SJCRH30 (cell line): ENCODE data around the gene LARP4. TPM values are rescaled to one million over a fixed set of nuclear protein-coding genes. Genes with fewer than 3 reads are reported as not detected.
"Not testable (repeated sequence)": the region's sequence is repeated elsewhere in the genome, so short reads cannot be mapped to it uniquely, and the experiment has no call there.

Experiments used
- DNase-seq, 2 experiments: peaks; one replicate each; pipeline ENCODE4 v3.0.0-alpha.2; 2015 to 2020
- H3K27ac ChIP-seq: fragments of 250-450 bp; sonication (Bioruptor Pico); 2 replicates; pipeline ENCODE4 v1.5.1; 2020; ENCODE audit warnings: mild to moderate bottlenecking, moderate library complexity
- H3K27me3 ChIP-seq: fragments of 250-450 bp; sonication (Bioruptor Pico); 2 replicates; pipeline ENCODE4 v1.5.1; 2020; ENCODE audit warnings: mild to moderate bottlenecking, moderate library complexity
- H3K36me3 ChIP-seq: fragments of 250-450 bp; sonication (Bioruptor Pico); 2 replicates; pipeline ENCODE4 v1.5.1; 2020; ENCODE audit warnings: mild to moderate bottlenecking, moderate library complexity
- H3K4me1 ChIP-seq: fragments of 250-450 bp; sonication (Bioruptor Pico); 2 replicates; pipeline ENCODE4 v1.5.1; 2020; ENCODE audit warnings: mild to moderate bottlenecking, moderate library complexity
- H3K4me3 ChIP-seq: fragments of 250-450 bp; sonication (Bioruptor Pico); 2 replicates; pipeline ENCODE4 v1.5.1; 2020; ENCODE audit warnings: mild to moderate bottlenecking, moderate library complexity
- H3K9me3 ChIP-seq: fragments of 250-450 bp; sonication (Bioruptor Pico); replicated peaks from 2 replicates; pipeline ENCODE4 v1.5.1; 2020; ENCODE audit warnings: mild to moderate bottlenecking, moderate library complexity
- total RNA-seq: library from RNA; depleted of rRNA; stranded (reverse); fragments of >200 nt; shearing (Covaris generic); gene quantifications from 2 replicates; pipeline ENCODE4 v1.2.3, GENCODE V29; 2014

The LARP4 gene
- total RNA-seq, 1 experiment from 2014 or later, result 77.9 TPM

DNA sequence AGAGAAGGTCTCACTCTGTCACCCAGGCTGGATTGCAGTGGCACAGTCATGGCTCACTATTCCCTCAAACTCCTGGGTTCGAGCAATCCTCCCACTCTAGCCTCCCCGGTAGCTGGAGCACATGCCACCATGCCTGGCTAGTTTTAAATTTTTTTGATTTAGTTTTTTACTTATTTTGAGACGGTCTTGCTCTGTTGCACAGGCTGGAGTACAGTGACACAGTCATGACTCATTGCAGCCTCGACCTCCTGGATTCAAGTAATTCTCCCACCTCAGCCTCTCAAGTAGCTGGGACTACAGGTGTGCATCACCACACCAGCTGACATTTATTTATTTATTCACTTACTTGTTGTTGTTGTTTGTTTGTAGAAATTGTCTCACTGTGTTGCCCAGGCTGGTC lies 81.9 kb downstream of the LARP4 start:
- H3K27me3 ChIP-seq, result no peaks in the 10 kb centered on the region
- H3K9me3 ChIP-seq, result no peaks in the 10 kb centered on the region
- no peak overlapping the region for H3K27ac ChIP-seq
- H3K4me1 ChIP-seq, result no peaks in the 10 kb centered on the region
- no peak for DNase-seq
- no peak overlapping the region for H3K4me3 ChIP-seq
- peaks cover 5% of the 10 kb centered on the region for H3K36me3 ChIP-seq

DNA sequence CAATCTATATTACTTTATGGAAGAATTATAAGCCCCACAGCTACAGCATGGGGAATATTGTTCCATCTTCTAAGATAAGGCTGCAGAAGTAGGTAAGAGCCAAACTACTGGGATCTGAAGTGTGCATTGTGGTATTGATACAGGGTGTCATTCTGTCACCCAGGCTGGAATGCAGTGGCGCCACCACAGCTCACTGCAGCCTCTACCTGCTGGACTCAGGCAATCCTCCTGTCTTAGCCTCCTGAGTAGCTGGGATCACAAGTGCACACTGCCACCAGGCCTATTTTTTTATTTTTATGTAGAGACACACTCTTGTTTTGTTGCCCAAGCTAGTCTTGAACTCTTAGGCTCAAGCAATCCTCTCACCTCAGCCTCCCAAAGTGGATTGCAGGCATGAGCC lies 82.8 kb downstream of the LARP4 start:
- DNase-seq, result no peak
- H3K4me3 ChIP-seq, result no peak overlapping the region
- H3K27ac ChIP-seq, result no peak overlapping the region
- no peaks in the 10 kb centered on the region for H3K27me3 ChIP-seq
- H3K9me3 ChIP-seq, result no peaks in the 10 kb centered on the region
- no peaks in the 10 kb centered on the region for H3K4me1 ChIP-seq
- H3K36me3 ChIP-seq, result peaks cover 5% of the 10 kb centered on the region; the same call in 1 of the 2 replicates

DNA sequence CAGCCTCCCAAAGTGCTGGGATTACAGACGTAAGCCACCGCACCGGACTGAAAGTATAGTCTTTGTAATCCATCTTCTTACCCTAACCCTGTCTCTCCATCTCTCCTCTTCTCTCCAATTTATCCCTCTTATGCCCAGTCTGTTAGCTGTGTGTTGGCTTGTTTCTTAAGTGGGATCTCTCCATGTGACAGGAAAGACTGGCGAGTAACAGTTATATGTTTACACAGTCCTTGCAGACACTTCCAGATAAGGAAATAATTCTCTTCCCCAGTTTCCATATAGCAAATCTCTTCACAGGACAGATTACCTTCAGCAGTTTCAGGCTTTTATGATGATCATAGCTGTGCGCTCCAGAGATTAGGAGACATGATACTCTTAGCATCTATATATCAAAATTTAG lies 88.1 kb downstream of the LARP4 start:
- Histone ChIP-seq H3K27me3 (no peaks in the 10 kb centered on the region), H3K9me3 (peaks cover 19% of the 10 kb centered on the region), H3K4me1 (no peaks in the 10 kb centered on the region), H3K27ac (no peak overlapping the region), H3K4me3 (no peak overlapping the region), H3K36me3 (no peaks in the 10 kb centered on the region)
- DNase-seq, result no peak

DNA sequence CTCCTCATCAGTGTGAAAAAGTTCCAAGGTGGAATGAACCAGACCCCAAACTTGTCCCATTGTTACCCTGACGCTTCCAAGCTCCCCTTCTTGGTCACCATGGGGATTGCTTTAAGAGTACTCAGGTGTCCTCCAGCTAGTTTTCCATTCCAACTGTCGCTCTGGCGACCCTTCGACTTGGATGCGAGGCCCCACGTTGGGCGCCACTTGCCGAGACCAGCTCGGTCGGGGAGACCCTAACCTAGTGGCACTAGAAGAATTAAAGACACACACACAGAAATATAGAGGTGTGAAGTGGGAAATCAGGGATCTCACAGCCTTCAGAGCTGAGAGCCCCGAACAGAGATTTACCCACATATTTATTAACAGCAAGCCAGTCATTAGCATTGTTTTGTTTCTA lies 97.4 kb downstream of the LARP4 start:
- not testable (repeated sequence) for H3K27me3 ChIP-seq, H3K4me3 ChIP-seq
- DNase-seq, result peak in 1 of 2 experiments; percentile 22

DNA sequence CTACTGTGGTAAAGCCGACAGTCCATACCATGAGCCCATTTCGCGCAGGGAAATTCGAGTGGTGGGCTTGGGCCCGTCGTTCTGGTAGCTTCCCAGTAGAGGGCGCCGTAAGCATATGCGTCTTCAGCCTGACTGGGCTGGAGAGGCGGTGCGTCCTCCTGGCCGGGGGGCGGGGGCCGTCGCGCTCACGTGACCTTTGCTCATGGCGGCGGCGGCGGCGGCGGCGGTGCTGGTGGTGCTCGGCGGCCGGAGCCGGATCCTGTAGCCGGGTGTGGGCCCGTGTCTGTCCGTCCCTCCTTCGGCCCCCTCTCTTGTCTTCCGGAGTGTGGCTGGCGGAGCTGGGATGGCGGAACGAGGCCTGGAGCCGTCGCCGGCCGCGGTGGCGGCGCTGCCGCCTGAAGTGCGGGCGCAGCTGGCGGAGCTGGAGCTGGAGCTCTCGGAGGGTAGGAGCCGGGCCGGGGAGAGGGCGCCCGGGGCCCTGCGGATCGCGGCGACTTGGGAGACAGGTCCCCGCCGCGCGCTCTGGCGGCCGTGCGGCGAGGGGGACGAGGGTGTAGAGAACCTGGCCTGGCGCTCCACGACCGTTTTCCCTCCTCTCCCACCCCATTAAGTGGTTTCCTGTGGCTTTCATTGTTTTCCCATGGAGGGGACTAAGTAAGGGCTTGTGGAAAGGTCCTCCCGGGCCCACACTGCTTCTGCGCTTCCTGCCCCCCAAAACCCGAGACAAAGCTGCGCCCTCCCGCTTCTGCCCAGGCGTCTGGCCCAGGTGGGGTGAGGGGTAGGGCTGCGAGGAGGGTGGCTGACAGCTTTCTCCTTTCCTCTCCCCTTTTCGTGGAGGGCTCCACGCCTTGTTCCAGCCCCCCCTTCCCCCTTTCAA lies 104.4 kb downstream of the LARP4 start, which contains the start of gene DIP2B:
Gene DIP2B, plus strand, starts transcription at position 188 of the 877 bp plus-strand sequence. Its CDS starts 156 bp downstream, at position 344.
- H3K4me3 ChIP-seq, result peak within 1 kb of the TSS; percentile 96
- peak within 1 kb of the TSS; percentile 85 for H3K27ac ChIP-seq
- H3K9me3 ChIP-seq, result peaks cover 4% of the 10 kb centered on the region; the same call in 1 of the 2 replicates
- no peaks in the 10 kb centered on the region for H3K27me3 ChIP-seq
- peaks cover 4% of the 10 kb centered on the region; the same call in 1 of the 2 replicates for H3K4me1 ChIP-seq
- DNase-seq, result peak; percentile 96 to 98
- H3K36me3 ChIP-seq, result no peaks in the 10 kb centered on the region

More for the DNA sequence above, 97.4 kb downstream of the LARP4 start:
- H3K9me3 ChIP-seq, result peaks cover 35% of the 10 kb centered on the region
- H3K27ac ChIP-seq, H3K36me3 ChIP-seq, H3K4me1 ChIP-seq: not testable (repeated sequence)

DNA sequence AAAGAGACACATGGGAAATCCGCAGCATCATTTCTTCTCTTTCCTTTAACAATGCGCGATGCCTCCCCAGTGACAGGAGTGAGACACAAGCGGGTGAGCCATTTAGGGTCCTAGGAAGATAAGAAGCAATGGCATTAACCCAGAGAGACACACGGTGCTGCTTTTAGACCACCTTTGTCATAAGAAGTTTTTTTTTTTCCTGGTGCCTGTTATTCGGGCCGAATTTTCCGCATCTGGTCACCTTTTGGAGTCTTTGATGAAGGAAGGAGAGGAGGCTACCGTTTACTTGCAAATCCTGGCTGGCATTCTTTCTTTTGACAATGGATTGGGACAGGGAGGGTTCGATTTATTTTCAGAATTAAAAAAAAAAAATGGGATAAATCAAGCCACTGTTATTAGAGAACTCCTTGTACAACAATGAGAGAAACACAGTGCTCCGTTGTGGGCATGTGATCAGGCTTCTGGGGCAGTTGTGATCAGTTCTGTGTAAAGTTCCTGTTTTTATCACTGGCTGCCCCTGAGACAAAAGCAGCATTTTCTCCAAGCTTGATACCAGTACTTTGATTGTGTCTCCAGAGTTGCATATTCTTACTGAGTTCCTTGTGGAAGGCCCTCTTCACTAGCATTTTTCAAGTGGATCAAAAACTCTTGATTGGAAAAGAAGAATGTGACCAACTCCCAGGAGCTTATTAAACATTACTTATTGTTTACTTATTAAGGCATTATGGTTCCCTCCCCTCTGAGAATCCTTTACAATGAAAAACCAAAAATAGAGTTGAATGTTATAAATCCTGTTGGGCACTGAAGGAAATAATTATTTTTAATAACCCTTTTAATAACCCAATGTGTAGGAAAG lies 105.2 kb downstream of the LARP4 start:
- no peaks in the 10 kb centered on the region for H3K9me3 ChIP-seq
- peaks cover 4% of the 10 kb centered on the region; the same call in 1 of the 2 replicates for H3K4me1 ChIP-seq
- peak overlapping the region; percentile 96 for H3K4me3 ChIP-seq
- no peaks in the 10 kb centered on the region for H3K36me3 ChIP-seq
- H3K27ac ChIP-seq, result peak overlapping the region; percentile 85; the same call in 1 of the 2 replicates
- DNase-seq, result peak; percentile 27 to 35
- H3K27me3 ChIP-seq, result no peaks in the 10 kb centered on the region

DNA sequence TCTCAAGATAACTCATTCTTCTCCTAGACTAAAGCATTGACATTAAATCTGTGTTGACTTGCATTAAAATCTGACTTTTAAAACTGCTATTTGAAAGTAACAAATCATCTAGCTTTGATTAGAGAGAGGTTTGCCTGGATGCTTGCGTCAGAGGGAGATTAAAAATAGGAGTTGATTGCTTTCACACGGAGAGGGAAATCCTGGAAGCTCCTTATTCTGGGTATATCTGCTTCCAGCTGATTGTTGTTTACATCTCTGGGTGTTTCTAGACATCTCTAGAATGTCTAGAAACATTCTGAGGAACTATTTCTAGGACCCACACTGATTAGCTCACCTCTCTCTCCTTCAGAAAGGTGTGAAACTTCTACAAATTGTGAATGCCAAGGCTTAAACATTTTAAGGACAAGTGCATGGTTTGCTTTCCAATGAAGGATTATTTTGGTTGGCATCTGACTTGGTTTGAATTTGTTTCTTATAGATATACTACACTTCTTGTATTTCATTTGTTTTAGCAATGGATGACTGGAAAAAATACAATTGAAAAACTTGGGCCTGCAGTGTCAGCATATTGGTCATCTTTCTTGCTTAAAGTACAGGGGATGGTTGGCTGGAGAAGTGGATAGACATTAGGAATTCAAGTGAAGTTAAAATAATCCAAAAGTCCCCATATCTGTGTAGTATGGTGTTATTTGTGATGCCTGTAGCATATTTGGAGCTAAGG lies 106.2 kb downstream of the LARP4 start:
- no peak overlapping the region for H3K4me3 ChIP-seq
- H3K9me3 ChIP-seq, result no peaks in the 10 kb centered on the region
- H3K27ac ChIP-seq, result no peak overlapping the region
- peaks cover 4% of the 10 kb centered on the region; the same call in 1 of the 2 replicates for H3K4me1 ChIP-seq
- no peaks in the 10 kb centered on the region for H3K27me3 ChIP-seq
- no peak for DNase-seq
- no peaks in the 10 kb centered on the region for H3K36me3 ChIP-seq

DNA sequence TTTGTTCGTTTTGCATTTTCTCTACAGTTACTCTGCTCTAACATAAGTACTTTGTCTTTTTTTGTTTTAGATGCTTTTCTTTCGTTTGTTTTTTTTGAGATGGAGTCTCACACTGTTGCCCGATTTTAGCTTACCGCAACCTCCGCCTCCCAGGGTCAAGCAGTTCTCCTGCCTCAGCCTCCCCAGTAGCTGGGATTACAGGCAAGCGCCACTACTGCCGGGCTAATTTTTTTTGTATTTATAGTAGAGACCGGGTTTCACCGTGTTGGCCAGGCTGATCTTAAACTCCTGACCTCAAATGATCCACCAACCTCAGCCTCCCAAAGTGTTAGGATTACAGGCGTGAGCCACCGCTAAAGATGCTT lies 106.8 kb downstream of the LARP4 start:
- no peak for DNase-seq
- H3K4me3 ChIP-seq, result no peak overlapping the region
- H3K36me3 ChIP-seq, result no peaks in the 10 kb centered on the region
- no peaks in the 10 kb centered on the region for H3K9me3 ChIP-seq
- peaks cover 4% of the 10 kb centered on the region; the same call in 1 of the 2 replicates for H3K4me1 ChIP-seq
- no peaks in the 10 kb centered on the region for H3K27me3 ChIP-seq
- H3K27ac ChIP-seq, result no peak overlapping the region

DNA sequence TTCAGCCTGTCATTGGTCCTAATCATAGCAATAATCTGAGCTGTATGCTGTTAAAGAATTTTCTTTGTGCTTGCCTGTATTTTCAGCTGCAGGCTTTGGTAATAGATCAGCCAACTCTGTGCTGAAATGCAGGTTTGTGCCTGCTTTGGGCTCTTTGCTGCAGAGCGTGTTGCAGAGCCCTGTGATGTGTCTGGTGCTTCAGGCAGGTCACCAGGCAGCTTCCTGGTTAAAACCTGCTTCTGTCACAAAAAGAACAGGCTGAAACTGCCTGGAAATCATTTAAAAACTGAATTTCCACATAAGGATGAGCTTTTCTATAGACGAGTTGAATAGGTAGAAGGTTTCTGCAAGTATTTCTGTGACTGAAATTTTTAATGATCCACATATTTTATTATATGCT lies 107.2 kb downstream of the LARP4 start:
- DNase-seq, result no peak
- peaks cover under 1% of the 10 kb centered on the region; the same call in 1 of the 2 replicates for H3K36me3 ChIP-seq

DNA sequence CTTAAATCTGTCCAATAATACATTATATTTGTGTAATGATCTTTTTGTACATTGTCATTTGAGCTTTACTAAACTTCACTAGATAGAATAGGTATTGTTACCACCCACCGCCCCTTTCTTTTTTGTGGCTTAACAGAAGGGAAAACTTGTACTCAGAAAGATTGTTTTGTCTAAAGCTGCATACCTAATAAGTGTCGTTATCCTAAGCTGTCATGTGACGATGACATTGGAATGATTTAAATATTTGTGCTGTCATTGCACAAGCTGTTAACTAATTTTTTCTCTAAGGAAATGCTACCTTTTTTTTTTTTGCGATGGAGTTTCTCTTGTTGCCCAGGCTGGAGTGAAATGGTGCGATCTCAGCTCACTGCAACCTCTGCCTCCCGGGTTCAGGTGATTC lies 107.7 kb downstream of the LARP4 start:
- Histone ChIP-seq H3K27me3 (no peaks in the 10 kb centered on the region), H3K4me1 (peaks cover 4% of the 10 kb centered on the region; the same call in 1 of the 2 replicates), H3K36me3 (peaks cover 3% of the 10 kb centered on the region; the same call in 1 of the 2 replicates), H3K27ac (no peak overlapping the region), H3K4me3 (no peak overlapping the region), H3K9me3 (no peaks in the 10 kb centered on the region)
- no peak for DNase-seq

More for the DNA sequence above, 107.2 kb downstream of the LARP4 start:
- H3K27ac ChIP-seq, result no peak overlapping the region
- no peaks in the 10 kb centered on the region for H3K9me3 ChIP-seq
- no peaks in the 10 kb centered on the region for H3K27me3 ChIP-seq
- H3K4me3 ChIP-seq, result no peak overlapping the region
- peaks cover 4% of the 10 kb centered on the region; the same call in 1 of the 2 replicates for H3K4me1 ChIP-seq

DNA sequence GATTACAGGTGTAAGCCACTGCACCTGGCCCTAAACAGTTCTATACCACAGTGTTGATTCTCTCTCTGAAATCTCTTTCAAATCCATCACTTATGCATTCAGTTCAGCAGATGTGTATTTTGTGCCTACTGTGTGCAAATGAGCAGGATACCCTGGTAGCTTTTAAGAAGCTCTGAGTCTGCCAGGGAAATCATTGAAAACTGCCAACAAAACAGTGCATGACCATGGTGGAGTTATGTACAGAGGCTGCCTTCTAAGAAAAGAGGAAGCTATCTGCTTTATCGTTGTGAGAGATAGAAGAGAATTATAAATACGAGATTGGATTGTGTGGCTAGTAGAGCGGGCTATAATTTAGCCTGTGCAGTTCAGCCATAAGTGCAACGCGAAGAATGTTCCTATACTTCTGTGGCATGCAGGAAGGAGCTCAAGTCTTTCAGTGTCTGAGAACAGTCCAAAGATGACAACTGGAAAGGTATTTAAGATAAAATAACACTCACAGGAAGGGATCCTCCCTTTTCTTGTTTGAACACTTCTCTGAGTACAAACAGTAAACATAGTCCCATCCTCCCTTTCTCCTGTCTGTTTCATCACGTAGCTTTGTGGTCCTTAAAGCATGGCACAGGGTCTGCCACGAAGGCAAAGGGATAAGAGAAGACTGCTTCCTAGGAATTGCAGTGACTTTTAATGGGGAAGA lies 108.4 kb downstream of the LARP4 start:
- DNase-seq, result no peak
- H3K4me3 ChIP-seq, result no peak overlapping the region
- no peaks in the 10 kb centered on the region for H3K9me3 ChIP-seq
- H3K36me3 ChIP-seq, result peaks cover 3% of the 10 kb centered on the region; the same call in 1 of the 2 replicates
- H3K27ac ChIP-seq, result no peak overlapping the region
- H3K4me1 ChIP-seq, result peaks cover 4% of the 10 kb centered on the region; the same call in 1 of the 2 replicates
- H3K27me3 ChIP-seq, result no peaks in the 10 kb centered on the region

DNA sequence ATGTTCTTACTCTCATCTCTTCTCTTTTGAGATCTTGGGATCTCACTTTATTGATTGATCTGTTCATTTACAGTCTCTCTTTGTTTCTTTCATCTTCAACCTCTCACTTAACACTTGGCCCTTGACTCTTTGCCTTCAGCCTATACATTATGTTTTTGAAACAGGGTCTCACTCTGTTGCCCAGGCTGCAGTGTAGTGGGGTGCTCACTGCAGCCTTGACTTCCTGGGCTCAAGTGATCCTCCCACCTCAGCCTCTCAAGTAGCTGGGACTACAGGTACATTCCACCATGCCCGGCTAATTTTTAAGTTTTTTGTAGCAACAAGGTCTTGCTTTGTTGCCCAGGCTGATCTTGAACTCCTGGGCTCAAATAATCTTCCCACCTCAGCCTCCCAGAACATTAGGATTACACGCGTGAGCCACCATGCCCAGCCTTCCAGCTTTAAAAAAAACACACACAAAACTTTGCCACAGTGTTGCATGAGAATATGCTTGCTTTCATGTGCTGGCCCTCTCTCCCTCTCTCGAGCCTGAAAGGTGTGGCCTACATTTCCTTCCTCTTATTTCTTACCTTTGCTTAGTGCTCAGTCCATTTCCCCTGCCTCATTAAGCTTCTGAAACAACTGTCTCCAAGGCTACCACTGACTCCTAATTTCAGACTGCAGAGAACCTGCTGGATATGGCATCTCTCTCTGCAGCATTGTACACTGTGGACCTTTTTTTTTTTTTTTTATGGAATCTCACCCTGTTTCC lies 114.0 kb downstream of the LARP4 start:
- Histone ChIP-seq H3K36me3 (peaks cover 3% of the 10 kb centered on the region; the same call in 1 of the 2 replicates), H3K27ac (no peak overlapping the region), H3K27me3 (no peaks in the 10 kb centered on the region), H3K4me1 (no peaks in the 10 kb centered on the region), H3K4me3 (no peak overlapping the region), H3K9me3 (no peaks in the 10 kb centered on the region)
- no peak for DNase-seq

DNA sequence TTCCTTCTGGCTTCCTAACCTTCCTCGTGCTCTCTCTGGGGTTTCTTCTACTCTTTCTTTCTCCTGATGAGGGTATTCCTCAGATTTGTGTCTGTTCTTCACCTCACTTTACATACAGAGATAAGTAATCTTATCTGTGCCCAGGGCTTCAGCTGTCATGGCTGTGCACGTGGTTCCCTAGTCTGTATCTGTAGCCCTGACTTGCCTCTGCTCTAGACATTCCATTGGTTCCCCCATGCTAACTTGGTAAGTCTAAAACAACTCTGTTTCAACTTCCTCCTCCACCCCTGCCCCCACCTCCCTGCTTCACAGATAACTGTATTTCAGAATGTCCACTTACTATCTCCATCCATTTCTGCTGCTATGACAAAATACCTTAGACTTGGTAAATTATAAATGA lies 114.9 kb downstream of the LARP4 start:
- no peak overlapping the region for H3K27ac ChIP-seq
- no peaks in the 10 kb centered on the region for H3K4me1 ChIP-seq

More for the DNA sequence above, 114.9 kb downstream of the LARP4 start:
- no peak for DNase-seq
- H3K36me3 ChIP-seq, result peaks cover 3% of the 10 kb centered on the region; the same call in 1 of the 2 replicates
- H3K9me3 ChIP-seq, result no peaks in the 10 kb centered on the region
- no peaks in the 10 kb centered on the region for H3K27me3 ChIP-seq
- no peak overlapping the region for H3K4me3 ChIP-seq
